Adrenal gland (tissue), 12 donors: Measurements from ENCODE around the gene KCNMA1. TPM values are rescaled to one million over a fixed set of nuclear protein-coding genes. Genes with fewer than 3 reads are reported as not detected.
A peak's percentile ranks its signal among the peaks of the same experiment; 100 is the strongest.

Source experiments
- DNase-seq, 7 donors: peaks; one replicate each; pipeline ENCODE4 v3.0.0-alpha.2; 2019 to 2020
- H3K27ac ChIP-seq, 5 donors: fragments of 200-600 bp; sonication (generic) in 4 of 5; 1 replicate in 3 of 5; 2 replicates in 2 of 5; pipeline versions ENCODE4 v1.5.1 to v1.8.0; 2016 to 2020; ENCODE audit warnings: mild to moderate bottlenecking in 1 of 5
- H3K27me3 ChIP-seq: fragments of 200-600 bp; 2 replicates; pipeline ENCODE4 v1.8.0; 2021
- H3K36me3 ChIP-seq, 2 donors: fragments of 200-600 bp; replicated peaks in 1 of 2; 1 replicate in 1 of 2; 2 replicates in 1 of 2; pipeline versions ENCODE4 v1.5.1 to v1.8.0; 2018 to 2022
- H3K4me1 ChIP-seq, 2 donors: fragments of 200-600 bp; replicated peaks in 1 of 2; 1 replicate in 1 of 2; 2 replicates in 1 of 2; pipeline versions ENCODE4 v1.5.1 to v1.8.0; 2018 to 2021
- H3K4me3 ChIP-seq, 4 donors: fragments of 200-600 bp; sonication (generic) in 3 of 4; one replicate each; pipeline ENCODE4 v1.5.1; 2016 to 2018
- H3K9me3 ChIP-seq, 3 donors: fragments of 200-600 bp; sonication (generic) in 1 of 3; replicated peaks in 1 of 3; 1 replicate in 2 of 3; 2 replicates in 1 of 3; pipeline versions ENCODE4 v1.5.1 to v1.8.0; 2016 to 2021
- POLR2A ChIP-seq, 2 donors: fragments of 450-650 bp; IDR thresholded peaks; one replicate each; pipeline ENCODE4 v1.6.1; 2017; ENCODE audit warnings: antibody characterized with exemption in 2 of 2, mild to moderate bottlenecking in 2 of 2, moderate library complexity in 1 of 2
- WGBS, 4 donors: extraction: QIAGEN DNeasy Blood & Tissue Kit in 2 of 4; methylation state at CpG; one replicate each; pipeline versions ENCODE4 v1.1.5 to v1.1.7; 2013 to 2017; 5-methylcytosine and 5-hydroxymethylcytosine counted together
- intact Hi-C, 2 donors: fragments of 100-400 bp; cut with DNase I; formaldehyde crosslinking; loops; one replicate each; pipeline versions ENCODE4 v1.14.1 to v1.15.0; 2022 to 2023
- polyA plus RNA-seq, 3 donors: library from polyadenylated mRNA; stranded (reverse); fragments of 200-250 nt in 2 of 3; fragments of 350-450 nt in 1 of 3; fragmentation: Illumina TruSeq in 1 of 3; extraction: RNeasy Lipid Tissue Mini Kit (QIAGEN cat#74804) in 1 of 3; gene quantifications; one replicate each; pipeline ENCODE4 v1.2.3, GENCODE V29; 2013 to 2014
- total RNA-seq, 9 donors: library from RNA; depleted of rRNA in 4 of 9; stranded (reverse); fragments of >200 nt in 4 of 9; fragments of 120-200 nt in 1 of 9; fragmentation: NEBNext Ultra II Directional in 1 of 9; extraction: Animal tissue kit (Norgen Biotek cat#: 25700) in 1 of 9; gene quantifications; one replicate each; pipeline versions ENCODE4 v1.1.0 to v1.2.4, GENCODE V29; 2013 to 2023
- TF ChIP-seq, protein P1 (sequence below), 6 experiments: fragments of 450-650 bp in 4 of 6; fragments of 200-600 bp in 2 of 6; sonication (generic) in 1 of 6; IDR thresholded peaks; 1 replicate in 5 of 6; 2 replicates in 1 of 6; pipeline versions ENCODE4 v1.5.1 to v1.8.0; 2016 to 2021; ENCODE audit warnings: antibody characterized with exemption in 6 of 6, mild to moderate bottlenecking in 2 of 6, moderate library complexity in 1 of 6
- donor health status: healthy with polysubstance abuse.
- donor health status: Bipolar disorder and iron deficiency.
- donor health status: DM: yes; HTN: yes; CAD: no.
- donor health status: DM: no; HTN: no; CAD: no.
- donor health status: DM: no; HTN: no; CAD: no.
- donor health status: DM: yes; HTN: yes; CAD: no.

The KCNMA1 gene
- total and polyA plus RNA-seq, 12 donors: 6.4 to 37.7 (median 13.4) TPM

DNA sequence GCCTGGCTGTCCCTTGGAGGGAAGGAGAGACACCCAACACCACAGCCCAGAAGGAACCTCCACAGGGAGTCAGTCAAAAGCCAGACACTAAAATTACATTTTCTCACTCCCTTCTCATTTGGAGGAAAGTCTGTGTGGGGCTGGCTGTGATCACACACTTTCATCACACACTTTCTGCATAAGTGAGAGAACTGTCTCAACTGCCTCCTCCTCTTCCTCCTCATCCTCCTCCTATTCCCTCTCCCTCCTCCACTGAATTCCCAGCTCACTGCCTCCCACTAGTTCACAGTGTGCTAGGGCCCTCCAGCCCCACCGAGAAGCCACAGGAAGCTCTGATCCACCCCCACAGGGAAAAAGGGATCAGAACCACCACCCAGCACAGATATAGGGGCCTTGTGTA lies 91.6 kb downstream of the KCNMA1 start:
- no peak for DNase-seq
- Histone ChIP-seq H3K4me3 (no peak overlapping the region), H3K9me3 (no peaks in the 10 kb centered on the region), H3K27ac (no peak overlapping the region), H3K36me3 (no peaks in the 10 kb centered on the region), H3K27me3 (no peaks in the 10 kb centered on the region), H3K4me1 (no peaks in the 10 kb centered on the region)
- 88 to 100% (median 94%) methylated on average over 1 of the region's 1 CpG for WGBS, 4 donors
- intact Hi-C loops: no loop called here
- TF ChIP-seq, protein P1, sequence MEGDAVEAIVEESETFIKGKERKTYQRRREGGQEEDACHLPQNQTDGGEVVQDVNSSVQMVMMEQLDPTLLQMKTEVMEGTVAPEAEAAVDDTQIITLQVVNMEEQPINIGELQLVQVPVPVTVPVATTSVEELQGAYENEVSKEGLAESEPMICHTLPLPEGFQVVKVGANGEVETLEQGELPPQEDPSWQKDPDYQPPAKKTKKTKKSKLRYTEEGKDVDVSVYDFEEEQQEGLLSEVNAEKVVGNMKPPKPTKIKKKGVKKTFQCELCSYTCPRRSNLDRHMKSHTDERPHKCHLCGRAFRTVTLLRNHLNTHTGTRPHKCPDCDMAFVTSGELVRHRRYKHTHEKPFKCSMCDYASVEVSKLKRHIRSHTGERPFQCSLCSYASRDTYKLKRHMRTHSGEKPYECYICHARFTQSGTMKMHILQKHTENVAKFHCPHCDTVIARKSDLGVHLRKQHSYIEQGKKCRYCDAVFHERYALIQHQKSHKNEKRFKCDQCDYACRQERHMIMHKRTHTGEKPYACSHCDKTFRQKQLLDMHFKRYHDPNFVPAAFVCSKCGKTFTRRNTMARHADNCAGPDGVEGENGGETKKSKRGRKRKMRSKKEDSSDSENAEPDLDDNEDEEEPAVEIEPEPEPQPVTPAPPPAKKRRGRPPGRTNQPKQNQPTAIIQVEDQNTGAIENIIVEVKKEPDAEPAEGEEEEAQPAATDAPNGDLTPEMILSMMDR (IDR thresholded peaks at IDR 0.05): no peak
- no peak for TF ChIP-seq POLR2A (IDR thresholded peaks at IDR 0.05)

GRCh38 chr10:77545585-77545984 lies 92.0 kb downstream of the KCNMA1 start:
- intact Hi-C loops: no loop called here
- no peak for DNase-seq
- H3K4me3 ChIP-seq: no peak overlapping the region
- no peaks in the 10 kb centered on the region for H3K27me3 ChIP-seq
- no peaks in the 10 kb centered on the region for H3K36me3 ChIP-seq
- 80 to 94% (median 92%) methylated on average over 3 to 7 of the region's 7 CpGs for WGBS, 4 donors
- H3K27ac ChIP-seq: no peak overlapping the region
- no peaks in the 10 kb centered on the region for H3K9me3 ChIP-seq
- no peak for TF ChIP-seq POLR2A (IDR thresholded peaks at IDR 0.05)
- TF ChIP-seq, protein P1 (IDR thresholded peaks at IDR 0.05): no peak
- no peaks in the 10 kb centered on the region for H3K4me1 ChIP-seq

GRCh38 chr10:77544617-77545016 lies 93.0 kb downstream of the KCNMA1 start:
- intact Hi-C loops: no loop called here
- Histone ChIP-seq H3K27me3 (no peaks in the 10 kb centered on the region), H3K36me3 (no peaks in the 10 kb centered on the region), H3K9me3 (no peaks in the 10 kb centered on the region), H3K27ac (no peak overlapping the region), H3K4me3 (no peak overlapping the region), H3K4me1 (no peaks in the 10 kb centered on the region)
- TF ChIP-seq, protein P1 (IDR thresholded peaks at IDR 0.05): no peak
- no peak for TF ChIP-seq POLR2A (IDR thresholded peaks at IDR 0.05)
- DNase-seq: no peak
- WGBS, 4 donors: 93 to 100% (median 97%) methylated on average over 1 of the region's 1 CpG

- no peak for TF ChIP-seq POLR2A (IDR thresholded peaks at IDR 0.05)
- TF ChIP-seq, protein P1 (IDR thresholded peaks at IDR 0.05): no peak
- intact Hi-C loops: no loop called here
- H3K9me3 ChIP-seq: no peaks in the 10 kb centered on the region
- DNase-seq: no peak
- peak overlapping the region in 1 of 5 donors; percentile 0 for H3K27ac ChIP-seq
- no peaks in the 10 kb centered on the region for H3K36me3 ChIP-seq
- H3K4me1 ChIP-seq: no peaks in the 10 kb centered on the region
- no peaks in the 10 kb centered on the region for H3K27me3 ChIP-seq
- 83 to 90% (median 86%) methylated on average over 2 of the region's 2 CpGs for WGBS, 4 donors
- no peak overlapping the region for H3K4me3 ChIP-seq
Measured at GRCh38 chr10:77542710-77543259, 94.8 kb downstream of the KCNMA1 start.
